ENCODE measurements around the gene ING1.

ING1 gene

DNA sequence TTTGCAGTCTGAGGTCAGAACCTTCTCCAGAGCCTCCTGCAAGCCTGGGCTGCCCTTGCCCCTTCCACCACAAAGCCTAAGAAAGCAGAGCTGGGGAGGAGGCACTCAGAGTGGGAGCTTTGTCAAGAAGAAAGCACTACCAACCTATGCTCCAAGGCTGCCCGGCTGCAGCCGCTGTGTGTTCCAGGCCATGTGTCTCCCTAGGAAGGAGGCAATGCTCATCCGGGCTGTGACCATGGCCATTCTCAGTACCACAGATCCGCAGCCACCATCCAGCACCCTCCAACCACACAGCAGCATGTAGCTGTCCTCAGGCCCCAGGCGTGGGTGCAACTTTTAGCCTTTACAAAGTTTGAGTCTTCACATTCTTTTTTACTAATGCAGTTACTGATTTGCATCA, 29.6 kb upstream of the ING1 start:
- TF ChIP-seq, protein P1, sequence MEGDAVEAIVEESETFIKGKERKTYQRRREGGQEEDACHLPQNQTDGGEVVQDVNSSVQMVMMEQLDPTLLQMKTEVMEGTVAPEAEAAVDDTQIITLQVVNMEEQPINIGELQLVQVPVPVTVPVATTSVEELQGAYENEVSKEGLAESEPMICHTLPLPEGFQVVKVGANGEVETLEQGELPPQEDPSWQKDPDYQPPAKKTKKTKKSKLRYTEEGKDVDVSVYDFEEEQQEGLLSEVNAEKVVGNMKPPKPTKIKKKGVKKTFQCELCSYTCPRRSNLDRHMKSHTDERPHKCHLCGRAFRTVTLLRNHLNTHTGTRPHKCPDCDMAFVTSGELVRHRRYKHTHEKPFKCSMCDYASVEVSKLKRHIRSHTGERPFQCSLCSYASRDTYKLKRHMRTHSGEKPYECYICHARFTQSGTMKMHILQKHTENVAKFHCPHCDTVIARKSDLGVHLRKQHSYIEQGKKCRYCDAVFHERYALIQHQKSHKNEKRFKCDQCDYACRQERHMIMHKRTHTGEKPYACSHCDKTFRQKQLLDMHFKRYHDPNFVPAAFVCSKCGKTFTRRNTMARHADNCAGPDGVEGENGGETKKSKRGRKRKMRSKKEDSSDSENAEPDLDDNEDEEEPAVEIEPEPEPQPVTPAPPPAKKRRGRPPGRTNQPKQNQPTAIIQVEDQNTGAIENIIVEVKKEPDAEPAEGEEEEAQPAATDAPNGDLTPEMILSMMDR (IDR thresholded peaks at IDR 0.05; ENCODE audit: insufficient read depth, low read depth, low read length, missing control alignments) = no peak
- H3K4me3 ChIP-seq (ENCODE audit: low read depth, low read length) = no peak overlapping the region
- DNase-seq (ENCODE audit: low read depth) = no peak

- DNase-seq (ENCODE audit: low read depth) = no peak
- TF ChIP-seq, protein P1 (IDR thresholded peaks at IDR 0.05; ENCODE audit: insufficient read depth, low read depth, low read length, missing control alignments) = no peak
- H3K4me3 ChIP-seq (ENCODE audit: low read depth, low read length) = no peak overlapping the region
Measured at GRCh38 chr13:110684388-110685056, 29.0 kb upstream of the ING1 start.

GRCh38 chr13:110685305-110686020, 28.0 kb upstream of the ING1 start:
- no peak overlapping the region for H3K4me3 ChIP-seq (ENCODE audit: low read depth, low read length)
- no peak for DNase-seq (ENCODE audit: low read depth)
- TF ChIP-seq, protein P1 (IDR thresholded peaks at IDR 0.05; ENCODE audit: insufficient read depth, low read depth, low read length, missing control alignments) = no peak

GRCh38 chr13:110687736-110688135, 25.8 kb upstream of the ING1 start:
- TF ChIP-seq, protein P1 (IDR thresholded peaks at IDR 0.05; ENCODE audit: insufficient read depth, low read depth, low read length, missing control alignments) = no peak
- H3K4me3 ChIP-seq (ENCODE audit: low read depth, low read length) = no peak overlapping the region
- no peak for DNase-seq (ENCODE audit: low read depth)

GRCh38 chr13:110689041-110689440, 24.5 kb upstream of the ING1 start:
- H3K4me3 ChIP-seq (ENCODE audit: low read depth, low read length) = no peak overlapping the region
- TF ChIP-seq, protein P1 (IDR thresholded peaks at IDR 0.05; ENCODE audit: insufficient read depth, low read depth, low read length, missing control alignments) = no peak
- no peak for DNase-seq (ENCODE audit: low read depth)

- no peak overlapping the region for H3K4me3 ChIP-seq (ENCODE audit: low read depth, low read length)
- TF ChIP-seq, protein P1 (IDR thresholded peaks at IDR 0.05; ENCODE audit: insufficient read depth, low read depth, low read length, missing control alignments) = no peak
- no peak for DNase-seq (ENCODE audit: low read depth)
Measured at GRCh38 chr13:110689711-110690110, 23.8 kb upstream of the ING1 start.

Data from GM12865 (cell line).